Right cardiac atrium (tissue), 5 donors: ENCODE data around the gene LIPC. TPM values are rescaled to one million over a fixed set of nuclear protein-coding genes. Genes with fewer than 3 reads are reported as not detected.
A peak's percentile ranks its signal among the peaks of the same experiment; 100 is the strongest.
"Not testable (repeated sequence)": the region's sequence is repeated elsewhere in the genome, so short reads cannot be mapped to it uniquely, and the experiment has no call there.

Experiments used
- ATAC-seq, 2 donors: fragments of 200-7000 bp; cut with Tn5 transposase; one replicate each; pipeline versions ENCODE4 v1.8.0 to v1.9.1; 2020; ENCODE audit warnings: moderate library complexity in 2 of 2, mild to moderate bottlenecking in 1 of 2
- DNase-seq, 3 donors: peaks; one replicate each; pipeline ENCODE4 v3.0.0-alpha.2; 2020
- H3K27ac ChIP-seq: one replicate; pipeline ENCODE4 v1.5.1; 2013; ENCODE audit warnings: mild to moderate bottlenecking, low read length, control low read depth, moderate library complexity
- H3K27me3 ChIP-seq: one replicate; pipeline ENCODE4 v1.6.1; 2013; ENCODE audit not compliant: control insufficient read depth, insufficient read depth
- H3K4me1 ChIP-seq: one replicate; pipeline ENCODE4 v1.6.1; 2013; ENCODE audit warnings: low read length; ENCODE audit not compliant: control insufficient read depth, insufficient read depth
- H3K4me3 ChIP-seq: one replicate; pipeline ENCODE4 v1.5.1; 2013; ENCODE audit warnings: low read length, control low read depth
- H3K9me3 ChIP-seq: one replicate; pipeline ENCODE4 v1.6.1; 2013; ENCODE audit warnings: low read length; ENCODE audit not compliant: control insufficient read depth
- WGBS: extraction: QIAGEN DNeasy Blood & Tissue Kit; methylation state at CpG from one replicate; pipeline ENCODE4 v1.1.7; 2013; 5-methylcytosine and 5-hydroxymethylcytosine counted together
- intact Hi-C, 4 donors: fragments of 100-400 bp; cut with DNase I; formaldehyde crosslinking; loops; one replicate each; pipeline versions ENCODE4 v1.11.0 to v1.14.0; 2022 to 2023
- polyA plus RNA-seq: library from polyadenylated mRNA; stranded (reverse); fragments of 200-250 nt; gene quantifications from one replicate; pipeline ENCODE4 v1.2.3, GENCODE V29; 2013
- total RNA-seq, 4 donors: library from RNA; stranded (reverse); fragmentation: NEBNext Ultra II Directional; extraction: Animal tissue kit (Norgen Biotek cat#: 25700); gene quantifications; one replicate each; pipeline ENCODE4 v1.2.1, GENCODE V29; 2021
- donor health status: healthy with polysubstance abuse.
- donor health status: DM: no; HTN: yes; CAD: no.
- donor health status: DM: no; HTN: no; CAD: no.
- donor health status: DM: no; HTN: yes; CAD: no; lungs with severe emphysema.
- donor health status: DM: yes; HTN: yes; CAD: no.

The LIPC gene
- total and polyA plus RNA-seq, 5 donors: 0.61 to 1.1 (median 0.88) TPM

- ATAC-seq (no peak), DNase-seq (no peak)
- no peaks in the 10 kb centered on the region for H3K27me3 ChIP-seq
- no peaks in the 10 kb centered on the region for H3K9me3 ChIP-seq
- no peak overlapping the region for H3K4me3 ChIP-seq
- 43% methylated on average over 1 of the region's 1 CpG for WGBS
- H3K4me1 ChIP-seq: no peaks in the 10 kb centered on the region
- intact Hi-C loops: no loop called here
- H3K27ac ChIP-seq: no peak overlapping the region
Observed at GRCh38 chr15:58593870-58594269, 162.1 kb downstream of the LIPC start.

- Histone ChIP-seq H3K27me3 (no peaks in the 10 kb centered on the region), H3K4me1 (no peaks in the 10 kb centered on the region), H3K9me3 (no peaks in the 10 kb centered on the region), H3K27ac (no peak overlapping the region), H3K4me3 (no peak overlapping the region)
- no peak for ATAC-seq
- no peak for DNase-seq
- WGBS: 96% methylated on average over 1 of the region's 1 CpG
- intact Hi-C loops: no loop called here
Observed at GRCh38 chr15:58594898-58595297, 163.1 kb downstream of the LIPC start.

DNA sequence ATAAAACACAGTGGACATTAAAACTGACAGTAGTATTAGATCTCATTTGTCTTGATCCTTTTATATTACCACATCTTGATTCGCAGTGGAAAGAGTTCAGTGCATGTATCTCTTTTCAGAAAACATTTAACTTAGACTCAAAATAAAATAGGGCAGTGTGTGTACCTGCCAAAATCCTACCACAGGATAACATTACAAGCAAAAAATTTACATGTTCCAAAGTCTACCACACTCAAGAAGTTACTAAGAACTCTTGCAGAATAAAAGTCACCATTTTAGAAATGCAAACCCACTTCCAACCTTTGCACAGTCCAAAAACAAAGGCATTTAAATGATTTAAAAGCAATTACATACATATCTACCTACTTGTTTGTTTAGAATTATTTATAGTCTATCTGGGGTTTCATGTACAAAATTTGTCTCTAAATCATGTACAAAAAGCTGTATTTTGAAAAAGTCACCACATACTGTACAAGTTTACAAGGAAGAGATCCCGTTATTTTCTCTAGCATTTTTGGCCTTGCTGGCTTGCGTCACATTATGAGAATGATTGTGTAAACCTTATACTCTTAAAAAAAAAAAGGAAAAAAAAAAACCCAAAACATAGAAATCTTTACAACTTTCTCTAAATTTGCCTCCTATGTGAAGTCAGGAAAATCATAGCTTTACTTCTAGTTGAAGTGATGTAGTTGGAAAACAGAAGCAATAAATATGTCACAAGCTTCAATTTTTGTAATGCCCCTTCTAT lies 163.9 kb downstream of the LIPC start:
- Histone ChIP-seq H3K27ac (no peak overlapping the region), H3K4me1 (no peaks in the 10 kb centered on the region), H3K4me3 (no peak overlapping the region), H3K9me3 (no peaks in the 10 kb centered on the region), H3K27me3 (no peaks in the 10 kb centered on the region)
- intact Hi-C loops: no loop called here
- ATAC-seq: no peak
- 90% methylated on average over 3 of the region's 3 CpGs for WGBS
- DNase-seq: no peak

GRCh38 chr15:58597943-58598828 lies 166.4 kb downstream of the LIPC start:
- intact Hi-C loops: no loop called here
- WGBS: 95% methylated on average over 4 of the region's 4 CpGs
- Histone ChIP-seq H3K4me3 (no peak overlapping the region), H3K27me3 (no peaks in the 10 kb centered on the region), H3K9me3 (no peaks in the 10 kb centered on the region), H3K27ac (no peak overlapping the region), H3K4me1 (no peaks in the 10 kb centered on the region)
- DNase-seq: no peak
- ATAC-seq: no peak

DNA sequence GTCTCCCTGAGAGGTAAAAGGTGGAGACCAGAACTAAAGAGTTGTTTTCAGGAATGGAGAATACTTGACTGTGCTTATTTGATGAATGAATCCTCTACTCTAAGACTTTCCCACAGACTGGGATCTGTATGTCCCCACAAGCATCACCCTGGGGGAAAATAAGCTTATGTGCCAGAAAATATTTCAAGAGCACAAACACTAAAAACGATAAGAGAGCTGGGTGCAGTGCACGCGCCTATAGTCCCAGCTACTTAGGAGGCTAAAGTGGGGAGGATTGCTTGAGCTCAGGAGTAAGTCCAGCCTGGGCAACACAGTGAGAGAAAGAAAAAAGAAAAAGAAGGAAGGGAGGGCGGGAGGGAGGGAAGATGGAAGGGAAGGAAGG lies 167.0 kb downstream of the LIPC start:
- WGBS: 92% methylated on average over 4 of the region's 4 CpGs

DNA sequence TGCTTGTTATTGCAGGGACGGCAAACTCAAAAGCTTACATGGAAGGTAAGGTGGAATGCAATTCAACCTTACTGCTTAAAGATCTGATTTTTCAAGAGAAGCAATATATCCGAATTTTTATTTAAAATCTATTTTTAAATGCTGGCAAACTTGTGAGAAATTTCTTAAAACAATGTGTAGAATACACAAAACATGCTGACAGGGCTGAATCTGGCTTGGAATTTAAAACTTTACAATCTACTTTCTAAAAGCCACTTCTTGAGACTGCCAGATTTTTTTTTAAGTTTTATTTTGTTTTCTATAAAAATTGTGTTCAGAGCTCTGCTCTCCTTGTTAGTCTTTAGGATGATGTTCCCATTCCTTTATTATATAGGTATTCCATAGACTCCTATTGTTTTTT lies 171.0 kb downstream of the LIPC start:
- ATAC-seq: no peak
- DNase-seq: no peak
- WGBS: 85% methylated on average over 2 of the region's 2 CpGs

More for the DNA sequence above, 167.0 kb downstream of the LIPC start:
- intact Hi-C loops: no loop called here
- Histone ChIP-seq H3K27me3 (no peaks in the 10 kb centered on the region), H3K27ac (no peak overlapping the region), H3K4me1 (no peaks in the 10 kb centered on the region), H3K4me3 (no peak overlapping the region), H3K9me3 (no peaks in the 10 kb centered on the region)
- ATAC-seq (no peak), DNase-seq (no peak)

GRCh38 chr15:58603927-58604326 lies 172.1 kb downstream of the LIPC start:
- H3K27ac ChIP-seq, H3K9me3 ChIP-seq, intact Hi-C loops, H3K4me3 ChIP-seq, ATAC-seq, H3K4me1 ChIP-seq, H3K27me3 ChIP-seq: not testable (repeated sequence)
- WGBS: over 99% methylated on average over 8 of the region's 8 CpGs
- DNase-seq: peak in 1 of 3 donors; percentile 51

More for the DNA sequence above, 171.0 kb downstream of the LIPC start:
- Histone ChIP-seq H3K27ac (no peak overlapping the region), H3K9me3 (no peaks in the 10 kb centered on the region), H3K27me3 (no peaks in the 10 kb centered on the region), H3K4me1 (no peaks in the 10 kb centered on the region), H3K4me3 (no peak overlapping the region)
- intact Hi-C loops: no loop called here

DNA sequence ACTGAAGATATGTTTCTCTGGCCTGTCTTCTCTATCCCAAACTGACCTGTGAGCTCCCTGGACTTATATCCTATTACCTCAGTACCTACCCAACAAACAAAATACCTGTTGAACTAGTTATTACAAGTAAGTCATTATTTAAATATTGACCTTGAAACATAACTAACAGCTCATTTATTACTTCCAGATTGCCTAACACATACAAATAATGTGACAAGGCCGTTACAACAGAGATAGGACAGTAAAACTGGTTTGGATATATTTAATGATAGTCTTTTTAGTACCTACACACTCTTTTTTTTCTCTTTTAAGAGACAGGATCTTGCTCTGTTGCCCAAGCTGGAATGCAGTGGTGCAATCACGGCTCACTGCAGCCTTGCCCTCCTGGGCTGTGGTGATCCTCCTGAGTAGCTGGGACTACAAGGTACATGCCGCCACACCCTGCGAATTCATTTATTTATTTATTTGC lies 172.7 kb downstream of the LIPC start:
- Histone ChIP-seq H3K9me3 (no peaks in the 10 kb centered on the region), H3K4me3 (no peak overlapping the region), H3K27me3 (no peaks in the 10 kb centered on the region), H3K4me1 (no peaks in the 10 kb centered on the region), H3K27ac (no peak overlapping the region)
- intact Hi-C loops: no loop called here
- 98% methylated on average over 4 of the region's 4 CpGs for WGBS
- ATAC-seq: no peak
- DNase-seq: no peak

GRCh38 chr15:58605931-58606530 lies 174.2 kb downstream of the LIPC start:
- no peaks in the 10 kb centered on the region for H3K9me3 ChIP-seq
- no peak overlapping the region for H3K4me3 ChIP-seq
- DNase-seq (no peak), ATAC-seq (no peak)
- intact Hi-C loops: no loop called here
- WGBS: 95% methylated on average over 3 of the region's 3 CpGs
- H3K4me1 ChIP-seq: no peaks in the 10 kb centered on the region
- H3K27me3 ChIP-seq: no peaks in the 10 kb centered on the region
- no peak overlapping the region for H3K27ac ChIP-seq

DNA sequence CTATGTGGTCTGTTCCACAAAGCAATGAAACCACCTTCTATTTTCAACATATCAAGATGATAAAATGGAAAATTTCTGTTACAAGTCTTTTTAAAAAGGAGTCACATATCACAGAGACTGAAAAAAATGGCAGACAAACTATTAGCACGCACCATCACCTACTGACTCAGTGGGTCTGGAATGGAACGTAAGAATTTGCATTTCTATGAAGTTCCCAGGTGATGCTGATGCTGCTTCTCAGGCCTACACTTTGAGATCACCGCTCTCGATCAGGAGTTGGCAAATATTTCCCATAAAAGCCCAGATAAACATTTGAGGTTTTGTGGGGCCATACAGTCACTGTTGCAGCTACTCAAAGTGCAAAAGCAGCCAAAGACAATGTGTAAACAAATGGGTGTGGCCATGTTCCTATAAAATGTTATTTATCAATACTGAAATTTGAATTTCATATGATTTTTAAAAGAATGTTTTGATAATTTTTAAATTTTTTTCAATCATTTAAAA lies 174.8 kb downstream of the LIPC start:
- intact Hi-C loops: no loop called here
- DNase-seq (no peak), ATAC-seq (no peak)
- WGBS: 97% methylated on average over 4 of the region's 4 CpGs
- Histone ChIP-seq H3K27me3 (no peaks in the 10 kb centered on the region), H3K27ac (no peak overlapping the region), H3K4me3 (no peak overlapping the region), H3K4me1 (no peaks in the 10 kb centered on the region), H3K9me3 (no peaks in the 10 kb centered on the region)

GRCh38 chr15:58608129-58608590 lies 176.4 kb downstream of the LIPC start:
- WGBS: 73% methylated on average over 5 of the region's 5 CpGs
- DNase-seq: no peak
- no peak overlapping the region for H3K27ac ChIP-seq

More at GRCh38 chr15:58608129-58608590, 176.4 kb downstream of the LIPC start:
- H3K4me1 ChIP-seq: no peaks in the 10 kb centered on the region
- H3K9me3 ChIP-seq: no peaks in the 10 kb centered on the region
- ATAC-seq: no peak
- H3K27me3 ChIP-seq: no peaks in the 10 kb centered on the region
- intact Hi-C loops: no loop called here
- no peak overlapping the region for H3K4me3 ChIP-seq
